IMR-90 (cell line): Measurements from ENCODE around the gene CELF5. TPM values are rescaled to one million over a fixed set of nuclear protein-coding genes. Genes with fewer than 3 reads are reported as not detected.

Experiments used
- ATAC-seq: fragments of 200-7000 bp; cut with Tn5 transposase; 2 replicates; pipeline ENCODE4 v1.9.1; 2020; ENCODE audit warnings: low read depth, mild to moderate bottlenecking, moderate library complexity
- BruUV-seq: library from RNA; stranded (reverse); fragments of 400-500 nt; replicated peaks from 2 replicates; lab custom pipeline; 2021; lab: Mats Ljungman, UMichigan
- CTCF ChIA-PET: fragments of 300-600 bp; formaldehyde crosslinking; extraction: SDS; loops from one replicate; lab custom pipeline; 2021; ENCODE audit warnings: antibody characterized with exemption; lab: Yijun Ruan, JAX
- POLR2A ChIA-PET: fragments of 300-600 bp; sonication (Branson Sonifier 250); formaldehyde crosslinking; loops from one replicate; lab custom pipeline; 2022; ENCODE audit warnings: antibody characterized with exemption; ENCODE audit not compliant: unreplicated experiment; lab: Charles Lee
- DNase-seq: peaks from one replicate; pipeline ENCODE4 v3.0.0; 2013
- H2AFZ ChIP-seq: replicated peaks from 2 replicates; pipeline ENCODE3; 2013; ENCODE audit warnings: low read length, mild to moderate bottlenecking; ENCODE audit not compliant: poor library complexity
- H2AK5ac ChIP-seq: 2 replicates; pipeline ENCODE4 v1.6.1; 2013; ENCODE audit warnings: low read depth, low read length, inconsistent platforms
- H2AK9ac ChIP-seq: replicated peaks from 2 replicates; pipeline ENCODE3; 2013; ENCODE audit warnings: mild to moderate bottlenecking, low read depth, low read length, moderate library complexity; ENCODE audit not compliant: poor library complexity
- H2BK120ac ChIP-seq: 2 replicates; pipeline ENCODE4 v1.6.1; 2013; ENCODE audit warnings: low read depth, low read length, inconsistent platforms
- H2BK15ac ChIP-seq: 3 replicates; pipeline ENCODE4 v1.6.1; 2013; ENCODE audit warnings: low read depth, low read length, inconsistent platforms
- H2BK20ac ChIP-seq: 2 replicates; pipeline ENCODE4 v1.6.1; 2013; ENCODE audit warnings: low read depth, mild to moderate bottlenecking, inconsistent platforms, low read length, moderate library complexity
- H2BK5ac ChIP-seq: 2 replicates; pipeline ENCODE4 v1.6.1; 2013; ENCODE audit warnings: mild to moderate bottlenecking, low read depth, low read length, inconsistent platforms; ENCODE audit not compliant: poor library complexity, severe bottlenecking
- H3K14ac ChIP-seq: replicated peaks from 2 replicates; pipeline ENCODE4 v1.6.1; 2013; ENCODE audit warnings: low read depth, low read length, inconsistent platforms
- H3K18ac ChIP-seq: 2 replicates; pipeline ENCODE4 v1.6.1; 2013; ENCODE audit warnings: low read depth, low read length, control low read depth
- H3K23ac ChIP-seq: 2 replicates; pipeline ENCODE4 v1.6.1; 2013; ENCODE audit warnings: low read depth, low read length, inconsistent platforms
- H3K27ac ChIP-seq: 2 replicates; pipeline ENCODE4 v1.5.1; 2013; ENCODE audit warnings: mild to moderate bottlenecking, control low read depth, low read length; ENCODE audit not compliant: insufficient read depth
- H3K27me3 ChIP-seq: 2 replicates; pipeline ENCODE4 v1.6.1; 2013; ENCODE audit warnings: low read length; ENCODE audit not compliant: control insufficient read depth, insufficient read depth
- H3K36me3 ChIP-seq: 2 replicates; pipeline ENCODE4 v1.6.1; 2013; ENCODE audit warnings: low read length, mixed read lengths; ENCODE audit not compliant: control insufficient read depth, insufficient read depth
- H3K4ac ChIP-seq: 2 replicates; pipeline ENCODE4 v1.6.1; 2013; ENCODE audit warnings: low read depth, low read length, inconsistent platforms
- H3K4me1 ChIP-seq: 2 replicates; pipeline ENCODE4 v1.6.1; 2013; ENCODE audit warnings: low read length, mixed read lengths; ENCODE audit not compliant: control insufficient read depth, insufficient read depth
- H3K4me2 ChIP-seq: 2 replicates; pipeline ENCODE4 v1.6.1; 2013; ENCODE audit warnings: low read depth, mild to moderate bottlenecking, control low read depth, low read length, moderate library complexity
- H3K4me3 ChIP-seq: 2 replicates; pipeline ENCODE4 v1.5.1; 2013; ENCODE audit warnings: low read depth, mild to moderate bottlenecking, control low read depth, low read length, moderate library complexity; ENCODE audit not compliant: insufficient read depth
- H3K56ac ChIP-seq: 2 replicates; pipeline ENCODE4 v1.6.1; 2013; ENCODE audit warnings: low read length, inconsistent platforms; ENCODE audit not compliant: insufficient read depth; ENCODE audit errors: extremely low read depth
- H3K79me1 ChIP-seq, 2 experiments: 2 replicates each; pipeline ENCODE4 v1.6.1; 2013; ENCODE audit warnings: low read length in 2 of 2, inconsistent platforms in 1 of 2, low read depth in 1 of 2
- H3K9ac ChIP-seq: 2 replicates; pipeline ENCODE4 v1.6.1; 2013; ENCODE audit warnings: low read depth, low read length, control low read depth
- H3K9me1 ChIP-seq: 2 replicates; pipeline ENCODE4 v1.6.1; 2013; ENCODE audit warnings: low read length, inconsistent platforms; ENCODE audit not compliant: insufficient read depth
- H3K9me3 ChIP-seq: 2 replicates; pipeline ENCODE4 v1.6.1; 2013; ENCODE audit warnings: low read length; ENCODE audit not compliant: control insufficient read depth, insufficient read depth
- H4K20me1 ChIP-seq: 2 replicates; pipeline ENCODE4 v1.6.1; 2013; ENCODE audit warnings: low read length, inconsistent platforms; ENCODE audit not compliant: insufficient read depth
- H4K5ac ChIP-seq: 2 replicates; pipeline ENCODE4 v1.6.1; 2013; ENCODE audit warnings: mild to moderate bottlenecking, low read depth, low read length, control low read depth
- H4K8ac ChIP-seq, 2 experiments: 2 replicates each; pipeline ENCODE4 v1.6.1; 2013; ENCODE audit warnings: low read depth in 2 of 2, low read length in 2 of 2, control low read depth in 1 of 2, inconsistent platforms in 1 of 2
- H4K91ac ChIP-seq: 2 replicates; pipeline ENCODE4 v1.6.1; 2013; ENCODE audit warnings: low read depth, low read length, inconsistent platforms; ENCODE audit not compliant: insufficient read depth
- BHLHE40 ChIP-seq: fragments of 150-350 bp; IDR thresholded peaks from 2 replicates; pipeline ENCODE4 v1.6.1; 2016; ENCODE audit warnings: mild to moderate bottlenecking, low read depth, low read length
- CEBPB ChIP-seq: IDR thresholded peaks from 2 replicates; pipeline ENCODE4 v1.6.1; 2012; ENCODE audit warnings: low read depth, low read length, improper control_type of control experiment
- CHD1 ChIP-seq: IDR thresholded peaks from 2 replicates; pipeline ENCODE4 v1.6.1; 2012; ENCODE audit warnings: low read depth, low read length, improper control_type of control experiment
- CTCF ChIP-seq: conservative IDR thresholded peaks from 2 replicates; pipeline ENCODE4 v1.5.1; 2012; ENCODE audit warnings: mild to moderate bottlenecking, low read depth, low read length, improper control_type of control experiment
- ELK1 ChIP-seq: fragments of 150-350 bp; IDR thresholded peaks from 2 replicates; pipeline ENCODE4 v1.6.1; 2016; ENCODE audit warnings: low read depth, mild to moderate bottlenecking, low read length, moderate library complexity, borderline replicate concordance
- FOS ChIP-seq: fragments of 150-350 bp; IDR thresholded peaks from 2 replicates; pipeline ENCODE4 v1.6.1; 2016; ENCODE audit warnings: low read depth, low read length
- MAFK ChIP-seq: IDR thresholded peaks from 2 replicates; pipeline ENCODE4 v1.6.1; 2012; ENCODE audit warnings: low read depth, low read length, improper control_type of control experiment
- MAZ ChIP-seq: IDR thresholded peaks from 2 replicates; pipeline ENCODE4 v1.6.1; 2012; ENCODE audit warnings: low read depth, mild to moderate bottlenecking, low read length, improper control_type of control experiment, moderate library complexity, borderline replicate concordance
- MXI1 ChIP-seq: IDR thresholded peaks from 2 replicates; pipeline ENCODE4 v1.6.1; 2012; ENCODE audit warnings: low read depth, mild to moderate bottlenecking, low read length, moderate library complexity, borderline replicate concordance
- NFE2L2 ChIP-seq: fragments of 150-350 bp; IDR thresholded peaks from 2 replicates; pipeline ENCODE4 v1.6.1; 2016; ENCODE audit warnings: low read depth, mild to moderate bottlenecking, low read length
- POLR2A ChIP-seq: IDR thresholded peaks from 2 replicates; pipeline ENCODE4 v1.6.1; 2012; ENCODE audit warnings: mild to moderate bottlenecking, low read depth, low read length
- RAD21 ChIP-seq: IDR thresholded peaks from 2 replicates; pipeline ENCODE4 v1.6.1; 2012; ENCODE audit warnings: low read length, improper control_type of control experiment
- RCOR1 ChIP-seq: IDR thresholded peaks from 2 replicates; pipeline ENCODE4 v1.6.1; 2012; ENCODE audit warnings: mild to moderate bottlenecking, low read length, improper control_type of control experiment; ENCODE audit not compliant: insufficient replicate concordance
- RFX5 ChIP-seq: IDR thresholded peaks from 2 replicates; pipeline ENCODE4 v1.8.0; 2012; ENCODE audit warnings: low read depth, mild to moderate bottlenecking, low read length, moderate library complexity
- SMC3 ChIP-seq: fragments of 150-350 bp; IDR thresholded peaks from 2 replicates; pipeline ENCODE4 v1.6.1; 2016; ENCODE audit warnings: low read depth, mild to moderate bottlenecking, antibody characterized with exemption, low read length, moderate library complexity
- USF2 ChIP-seq: fragments of 150-350 bp; IDR thresholded peaks from 2 replicates; pipeline ENCODE4 v1.6.1; 2017; ENCODE audit warnings: mild to moderate bottlenecking, antibody characterized with exemption, low read length, low read depth
- WGBS, 2 experiments: methylation state at CpG; one replicate each; pipeline versions ENCODE4 v1.1.5 to v1.1.7; 2013; ENCODE audit warnings: missing lambda C conversion rate in 2 of 2; ENCODE audit not compliant: insufficient read length in 1 of 2; ENCODE audit errors: extremely low coverage in 2 of 2; 5-methylcytosine and 5-hydroxymethylcytosine counted together
- dilution Hi-C: fragments of 300-500 bp; cut with HindIII; formaldehyde crosslinking; loops from one replicate; pipeline ENCODE4 v1.14.3; 2018; ENCODE audit warnings: low sequenced_read_pairs; ENCODE audit not compliant: unreplicated experiment
- in situ Hi-C: fragments of 300-500 bp; cut with MboI; formaldehyde crosslinking; loops from 3 replicates; pipeline ENCODE4 v1.14.3; 2019; ENCODE audit warnings: low sequenced_read_pairs, inconsistent platforms, mixed read lengths
- intact Hi-C: fragments of 100-400 bp; cut with micrococcal nuclease; formaldehyde crosslinking; loops from 2 replicates; pipeline ENCODE4 v1.10.0; 2022
- polyA plus RNA-seq, 3 experiments: library from polyadenylated mRNA; depleted of rRNA; stranded (reverse); fragments of >200 nt; gene quantifications; 2 replicates each; pipeline ENCODE4 v1.2.3, GENCODE V29; 2012; ENCODE audit warnings: low replicate concordance in 1 of 3
- total RNA-seq: library from RNA; depleted of rRNA; stranded (reverse); fragments of >200 nt; gene quantifications from 2 replicates; pipeline ENCODE4 v1.2.3, GENCODE V29; 2012

The CELF5 gene
- total and polyA plus RNA-seq, 2 of the 4 experiments (the other 2 are of a cell fraction), result 0.02 TPM; not detected in 1

GRCh38 chr19:3320853-3321252 is 96.4 kb downstream of the CELF5 start:
- H3K56ac ChIP-seq, result no peak overlapping the region
- H4K5ac ChIP-seq, result no peak overlapping the region
- no peak overlapping the region for H4K91ac ChIP-seq
- H3K27ac ChIP-seq, result no peak overlapping the region
- H2BK5ac ChIP-seq, result no peak overlapping the region
- no peak overlapping the region for H3K4me3 ChIP-seq
- in situ Hi-C loops (loop anchor here (25.0 kb wide), 1 partner anchor 291 kb away; the partner anchor contains the start of gene TBXA2R), dilution Hi-C loops (no loop called here), intact Hi-C loops (loop anchor here (10.0 kb wide), 2 partner anchors 294 to 384 kb away; partner anchors contain the start of genes PIP5K1C and TJP3)
- H3K79me1 ChIP-seq, result no peaks in the 10 kb centered on the region
- no peak overlapping the region for H3K4me2 ChIP-seq
- H2AFZ ChIP-seq, result no peak overlapping the region
- no peak overlapping the region for H3K4ac ChIP-seq
- no peak overlapping the region for H4K8ac ChIP-seq
- H4K20me1 ChIP-seq, result no peaks in the 10 kb centered on the region
- H2AK5ac ChIP-seq, result no peak overlapping the region
- no peak overlapping the region for H2BK120ac ChIP-seq
- WGBS, 2 experiments, result no CpG with 5 or more reads among the region's 8 CpGs
- no peak for DNase-seq
- no peaks in the 10 kb centered on the region for H3K9me1 ChIP-seq
- no peak for ATAC-seq
- ChIA-PET POLR2A (no interaction called here), CTCF (no interaction called here)
- no peak overlapping the region for H2AK9ac ChIP-seq
- H3K4me1 ChIP-seq, result no peaks in the 10 kb centered on the region
- H2BK15ac ChIP-seq, result no peak overlapping the region
- no peak overlapping the region for H3K9ac ChIP-seq
- H3K18ac ChIP-seq, result no peak overlapping the region
- no peak for TF ChIP-seq BHLHE40
- no peak for TF ChIP-seq MXI1
- TF ChIP-seq NFE2L2, result no peak
- no peak for TF ChIP-seq MAFK
- no peak for TF ChIP-seq SMC3
- TF ChIP-seq USF2, result no peak
- TF ChIP-seq CTCF, result no peak
- TF ChIP-seq CHD1, result no peak
- TF ChIP-seq RFX5, result no peak
- no peak for TF ChIP-seq ELK1
- TF ChIP-seq CEBPB, result no peak
- no peak for TF ChIP-seq FOS
- no peak for TF ChIP-seq RCOR1
- TF ChIP-seq MAZ, result no peak
- no peak for TF ChIP-seq POLR2A
- no peak for TF ChIP-seq RAD21
- H3K9me3 ChIP-seq, result no peaks in the 10 kb centered on the region
- no peak overlapping the region for H2BK20ac ChIP-seq
- BruUV-seq, result no TSS peak
- H3K23ac ChIP-seq, result no peak overlapping the region
- no peak overlapping the region for H3K14ac ChIP-seq
- no peaks in the 10 kb centered on the region for H3K36me3 ChIP-seq
- H3K27me3 ChIP-seq, result peaks cover 7% of the 10 kb centered on the region; the same call in 1 of the 2 replicates
